Amniotic epithelial cell (primary cell): ENCODE results near the gene UBE3C.
A peak's percentile ranks its signal among the peaks of the same experiment; 100 is the strongest.
"Not testable (repeated sequence)": the region's sequence is repeated elsewhere in the genome, so short reads cannot be mapped to it uniquely, and the experiment has no call there.

Experiments used
- DNase-seq: peaks from one replicate; pipeline ENCODE4 v3.0.0-alpha.2; 2010; ENCODE audit warnings: low read depth

Gene UBE3C

DNA sequence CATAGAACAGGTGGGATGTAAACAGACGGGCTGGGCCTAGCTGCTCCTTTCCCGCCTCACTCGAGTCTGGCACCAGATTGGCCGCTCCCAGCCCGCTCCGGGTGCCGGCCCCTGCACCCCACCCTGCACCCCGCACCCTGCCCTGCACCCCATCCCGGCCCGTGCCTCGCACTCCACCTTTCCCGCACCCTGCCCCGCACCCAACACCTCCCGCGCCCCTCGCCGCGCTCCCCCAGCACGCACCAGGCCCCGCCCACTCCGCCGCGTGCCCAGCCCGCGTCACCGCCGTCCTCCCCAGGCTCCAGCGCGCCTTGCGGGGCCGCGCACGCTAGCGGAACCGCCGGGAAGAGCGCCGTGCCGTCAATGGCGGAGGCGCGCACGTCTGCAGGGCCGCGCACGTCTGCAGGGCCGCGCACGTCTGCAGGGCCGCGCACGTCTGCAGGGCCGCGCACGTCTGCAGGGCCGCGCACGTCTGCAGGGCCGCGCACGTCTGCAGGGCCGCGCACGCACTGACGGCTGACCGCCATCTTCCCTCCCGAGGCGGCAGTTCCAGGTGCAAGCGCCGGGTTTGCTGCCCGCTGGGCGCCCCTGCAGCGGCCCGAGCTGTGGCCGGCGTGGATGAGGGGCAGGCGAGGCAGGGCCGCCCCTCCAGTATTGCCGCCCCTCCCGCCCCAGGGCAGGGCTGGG is at the start of gene UBE3C:
Gene UBE3C, plus strand, starts transcription at position 503 of the 687 bp plus-strand sequence. CDS start 347 bp downstream, outside the sequence.
- DNase-seq = peak; percentile 83

DNA sequence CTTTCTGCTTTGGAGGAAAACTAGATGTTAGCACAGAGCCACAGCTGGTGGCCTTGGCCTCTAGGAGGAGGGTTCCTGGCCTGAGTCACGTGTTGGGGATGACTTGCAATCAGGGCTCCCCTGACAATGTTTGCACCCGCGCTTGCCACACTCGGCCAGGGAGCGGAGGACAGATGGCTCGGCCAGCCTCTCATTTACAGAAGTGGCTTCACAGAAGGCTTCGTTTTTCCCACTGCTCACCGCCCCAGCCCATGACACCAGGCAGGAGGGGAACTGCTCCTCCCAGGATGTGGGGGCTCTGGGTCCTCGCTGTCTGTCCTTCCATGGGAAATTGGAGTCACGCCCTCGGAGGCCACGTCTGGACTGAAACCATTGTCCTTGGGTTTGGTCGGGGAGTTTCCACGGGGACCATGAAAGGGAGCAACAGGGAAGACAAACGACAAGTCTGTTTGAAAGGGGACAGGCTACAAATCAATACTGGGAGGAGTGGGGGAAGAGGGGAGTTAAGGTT is 49.6 kb upstream of the UBE3C start:
- no peak for DNase-seq

GRCh38 chr7:157090485-157091165 is 48.1 kb upstream of the UBE3C start:
- DNase-seq = no peak

GRCh38 chr7:157096286-157097055 is 42.3 kb upstream of the UBE3C start:
- no peak for DNase-seq

DNA sequence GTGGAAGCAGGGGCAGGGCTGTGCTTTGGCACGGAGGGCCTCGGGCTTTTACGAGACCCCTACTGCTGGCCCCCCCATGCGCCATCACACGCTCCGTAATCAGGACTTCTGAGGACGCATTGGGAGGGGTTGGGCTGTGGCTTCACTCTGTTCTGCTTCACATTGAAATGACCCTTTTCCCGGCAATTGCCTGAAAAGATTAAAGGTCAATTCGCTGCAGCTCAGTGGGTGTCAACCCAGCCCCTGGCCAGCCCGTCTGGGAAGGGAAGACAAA is 41.7 kb upstream of the UBE3C start:
- DNase-seq = no peak

DNA sequence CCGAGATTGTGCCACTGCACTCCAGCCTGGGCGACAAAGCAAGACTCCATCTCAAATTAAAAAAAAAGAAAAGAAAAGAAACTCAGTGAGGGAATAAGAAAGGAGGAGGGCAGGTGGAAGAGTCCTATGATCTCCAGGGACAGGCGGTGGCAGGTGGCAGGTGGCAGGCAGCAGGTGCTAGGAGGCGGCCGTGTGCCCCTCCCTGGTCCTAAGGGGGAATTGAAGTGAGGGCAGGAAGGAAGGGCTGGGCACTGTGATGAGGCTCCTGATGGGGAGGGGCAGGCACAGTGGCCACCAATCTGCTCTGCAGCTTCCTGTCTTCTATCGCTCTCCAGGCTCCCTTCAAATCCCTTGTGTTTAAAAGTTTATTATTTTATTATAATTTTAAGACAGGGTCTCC is 41.2 kb upstream of the UBE3C start:
- no peak for DNase-seq

- DNase-seq = not testable (repeated sequence)
These were observed 38.7 kb upstream of the UBE3C start for GRCh38 chr7:157100005-157100404.

DNA sequence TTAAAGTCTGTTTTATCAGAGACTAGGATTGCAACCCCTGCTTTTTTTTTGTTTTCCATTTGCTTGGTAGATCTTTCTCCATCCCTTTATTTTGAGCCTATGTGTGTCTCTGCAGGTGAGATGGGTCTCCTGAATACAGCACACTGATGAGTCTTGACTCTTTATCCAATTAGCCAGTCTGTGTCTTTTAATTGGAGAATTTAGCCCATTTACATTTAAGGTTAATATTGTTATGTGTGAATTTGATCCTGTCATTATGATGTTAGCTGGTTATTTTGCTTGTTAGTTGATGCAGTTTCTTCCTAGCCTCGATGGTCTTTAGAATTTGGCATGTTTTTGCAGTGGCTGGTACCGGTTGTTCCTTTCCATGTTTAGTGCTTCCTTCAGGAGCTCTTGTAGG is 35.1 kb upstream of the UBE3C start:
- DNase-seq = not testable (repeated sequence)

DNA sequence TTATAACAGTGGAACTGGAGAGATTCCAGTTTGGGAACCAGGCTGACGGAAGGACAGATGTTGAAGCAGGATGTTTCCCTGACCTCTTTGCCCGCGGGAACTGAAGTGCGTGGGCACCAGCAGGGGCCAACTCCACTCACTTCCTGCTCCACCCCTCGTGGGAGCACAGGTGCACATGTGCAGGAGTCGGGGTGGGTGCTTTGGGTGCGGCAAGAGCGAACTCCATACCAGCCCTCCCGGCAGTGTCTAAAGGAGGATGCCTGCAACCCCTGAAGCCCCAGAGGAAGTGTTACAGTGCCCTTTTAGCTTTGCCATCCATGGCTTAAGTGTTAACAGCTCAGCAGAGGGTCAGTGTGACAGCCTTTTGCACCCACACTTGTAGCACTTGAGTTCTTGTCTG is 27.4 kb upstream of the UBE3C start:
- DNase-seq = no peak

DNA sequence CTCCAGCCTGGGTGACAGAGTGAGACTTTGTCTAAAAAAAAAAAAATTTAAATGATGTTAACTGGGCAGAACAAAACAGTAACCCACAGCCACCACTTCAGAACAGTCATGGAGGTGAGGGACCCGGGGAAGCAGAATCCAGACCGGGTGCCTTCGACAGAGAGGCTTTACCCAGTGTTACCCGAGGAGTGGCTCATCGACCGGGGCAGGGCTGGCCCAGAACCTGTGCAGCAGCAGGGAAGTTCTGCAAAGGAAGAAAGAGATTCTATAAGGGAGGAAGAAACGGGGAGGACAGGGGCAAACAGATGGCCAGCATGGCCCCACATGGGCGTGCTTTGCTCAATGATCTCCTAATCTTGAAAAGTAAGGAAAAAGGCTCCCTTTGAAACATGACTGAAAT is 26.0 kb upstream of the UBE3C start:
- no peak for DNase-seq

DNA sequence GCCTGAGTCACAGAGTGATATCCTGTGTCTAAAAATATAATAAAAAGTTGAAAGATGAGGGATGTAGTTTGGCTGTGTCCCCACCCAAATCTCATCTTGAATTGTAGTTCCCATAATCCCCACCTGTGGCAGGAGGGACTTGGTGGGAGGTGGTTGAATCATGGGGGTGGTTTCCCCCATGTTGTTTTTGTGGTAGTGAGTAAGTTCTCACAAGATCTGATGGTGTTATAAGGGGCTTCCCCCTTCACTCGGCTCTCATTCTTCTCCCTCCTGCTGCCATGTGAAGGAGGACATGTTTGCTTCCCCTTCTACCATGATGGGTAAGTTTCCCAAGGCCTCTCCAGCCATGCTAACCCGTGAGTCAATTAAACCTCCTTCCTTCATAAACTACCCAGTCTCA is 25.1 kb upstream of the UBE3C start:
- no peak for DNase-seq

DNA sequence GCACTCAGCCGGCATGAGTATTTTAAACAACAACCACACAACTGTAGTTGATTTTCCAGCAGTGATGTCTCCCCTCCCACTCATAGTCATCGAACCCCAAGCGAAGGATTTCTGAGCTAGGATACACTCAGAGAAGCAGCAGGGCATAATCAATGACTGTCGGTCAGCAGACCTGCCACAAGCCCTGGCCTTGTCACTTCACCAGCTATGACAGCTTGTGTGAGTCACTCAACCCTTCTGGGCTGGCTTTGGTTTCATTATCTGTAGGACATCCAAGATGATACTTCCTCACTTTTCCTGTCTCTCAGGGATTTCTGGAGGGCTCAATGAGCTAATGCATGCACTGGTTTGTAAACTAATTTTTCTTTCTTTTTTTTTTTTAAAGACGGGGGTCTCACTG is 22.0 kb upstream of the UBE3C start:
- DNase-seq = no peak

DNA sequence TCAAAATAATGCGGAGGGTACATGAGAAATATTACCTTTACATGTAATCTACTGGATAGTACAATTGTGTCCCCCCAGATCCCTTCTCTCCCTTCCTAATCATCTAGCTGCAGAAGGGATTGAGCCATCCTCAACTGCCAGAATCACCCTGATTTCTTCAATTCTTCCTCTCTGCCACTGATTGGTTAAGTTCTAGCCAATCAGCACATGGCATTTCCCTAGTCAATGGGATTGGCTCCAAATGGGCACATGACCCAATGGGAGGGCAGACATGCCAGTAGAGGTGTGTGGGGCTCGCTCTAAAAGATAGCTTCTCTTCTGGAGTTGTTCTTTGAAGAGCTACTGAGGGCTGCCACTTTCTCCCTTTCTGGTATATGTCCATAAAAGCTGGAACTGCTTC is 20.9 kb upstream of the UBE3C start:
- DNase-seq = no peak

DNA sequence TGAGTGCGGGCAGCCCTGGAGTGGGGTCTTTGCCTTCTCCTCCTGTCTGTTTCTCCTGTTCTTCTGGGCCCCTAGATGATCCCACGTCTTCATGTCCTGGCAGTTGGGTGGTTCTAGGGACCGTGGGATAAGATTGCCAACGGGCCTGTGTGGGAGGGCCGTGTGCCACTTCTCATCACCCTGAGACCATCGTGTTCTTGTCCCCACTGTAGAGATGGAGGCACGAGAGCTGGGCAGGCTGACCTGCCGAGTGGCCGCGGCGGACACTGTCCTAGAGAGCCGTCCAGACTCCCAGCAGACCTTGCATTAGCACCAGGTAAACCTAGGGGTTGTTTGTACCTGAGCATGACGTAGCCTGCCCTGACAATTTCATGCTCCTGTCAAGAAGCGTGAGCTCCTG is 18.5 kb upstream of the UBE3C start:
- DNase-seq = no peak

DNA sequence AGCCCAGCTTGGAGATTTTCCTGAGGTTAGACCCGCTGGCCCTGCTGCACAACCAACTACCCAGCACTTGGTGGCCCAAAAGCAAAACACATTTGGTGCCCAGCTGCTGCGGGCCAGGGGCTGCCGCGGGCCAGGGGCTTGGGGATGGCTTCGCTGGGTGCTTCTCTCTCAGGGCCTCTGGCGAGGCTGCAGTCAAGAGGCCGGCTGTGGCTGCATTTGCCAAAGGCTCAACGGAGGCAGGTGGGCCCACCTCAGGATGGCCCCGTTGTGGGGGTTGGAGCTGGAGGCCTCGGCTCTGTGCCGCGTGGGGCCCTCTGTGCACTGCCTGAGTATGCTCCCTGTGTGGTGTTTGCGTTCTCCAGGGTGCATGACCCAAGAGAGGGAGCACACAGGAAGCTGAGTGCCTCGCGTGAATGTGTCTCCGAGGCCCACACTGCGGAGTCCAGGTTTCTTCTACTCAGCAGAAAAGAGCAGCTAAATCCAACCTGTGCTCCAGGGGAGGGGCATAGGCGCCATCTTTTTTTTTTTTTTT is 17.5 kb upstream of the UBE3C start:
- DNase-seq = no peak

GRCh38 chr7:157122800-157123495 is 15.8 kb upstream of the UBE3C start:
- no peak for DNase-seq

GRCh38 chr7:157124690-157125089 is 14.0 kb upstream of the UBE3C start:
- no peak for DNase-seq

GRCh38 chr7:157125376-157126223 is 13.1 kb upstream of the UBE3C start:
- no peak for DNase-seq

- DNase-seq = no peak
These were observed 11.8 kb upstream of the UBE3C start for GRCh38 chr7:157126921-157127320.

DNA sequence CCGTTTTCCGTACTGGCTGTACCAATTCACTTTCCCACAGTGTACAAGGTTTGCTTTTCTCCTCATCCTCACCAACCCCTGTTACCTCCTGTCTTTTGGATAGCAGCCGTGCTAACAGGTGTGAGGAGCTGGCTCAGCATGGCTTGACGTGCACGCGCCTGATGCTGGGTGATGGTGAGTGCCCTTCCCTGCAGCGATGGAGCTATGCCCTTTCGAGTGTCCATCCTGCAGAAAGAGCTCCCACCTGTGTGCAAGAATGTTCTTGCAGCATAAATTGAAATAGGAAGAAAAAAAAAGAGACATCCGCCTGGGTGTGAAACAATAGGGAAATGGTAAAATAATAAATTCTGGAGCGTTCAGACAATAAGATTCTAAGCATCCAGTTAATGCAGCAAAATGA is 9.5 kb upstream of the UBE3C start:
- no peak for DNase-seq

GRCh38 chr7:157129907-157130460 is 8.7 kb upstream of the UBE3C start:
- no peak for DNase-seq
